ENCODE measurements around the gene CECR2.

Gene CECR2

DNA sequence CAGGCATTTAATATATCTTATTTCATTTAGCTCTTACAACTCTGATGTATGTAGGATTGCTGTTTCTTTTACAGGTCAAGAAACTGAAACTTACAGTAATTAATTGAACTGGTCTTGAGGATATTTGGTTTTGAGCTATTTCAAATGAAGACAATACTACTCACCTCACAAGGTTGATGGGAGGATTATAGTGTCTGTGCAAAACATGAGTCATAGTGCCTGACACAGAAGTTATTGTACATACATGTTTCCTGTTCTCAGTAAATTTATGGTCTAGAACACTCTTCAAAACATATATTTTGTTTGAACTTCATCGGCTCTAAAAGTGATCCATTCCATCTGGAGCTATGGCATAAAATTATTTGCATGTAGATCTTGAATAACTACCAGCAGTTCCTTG, 61.9 kb downstream of the CECR2 start:
- TF ChIP-seq TCF4 (CRISPR knock-in tag; IDR thresholded peaks at IDR 0.05; ENCODE audit: borderline replicate concordance) = no peak
- TF ChIP-seq TOX (CRISPR knock-in tag; IDR thresholded peaks at IDR 0.05; ENCODE audit: borderline replicate concordance) = no peak
- TF ChIP-seq ZNF8 (CRISPR knock-in tag; IDR thresholded peaks at IDR 0.05) = no peak
- TF ChIP-seq CSDC2 (CRISPR knock-in tag; IDR thresholded peaks at IDR 0.05) = no peak
- no peak for TF ChIP-seq GLIS3 (CRISPR knock-in tag; IDR thresholded peaks at IDR 0.05)
- TF ChIP-seq ISL1 (CRISPR knock-in tag; IDR thresholded peaks at IDR 0.05) = no peak
- TF ChIP-seq ZNF565 (CRISPR knock-in tag; conservative IDR thresholded peaks at IDR 0.05; ENCODE audit: low read depth) = no peak
- TF ChIP-seq ARNTL (CRISPR knock-in tag; IDR thresholded peaks at IDR 0.05; ENCODE audit: borderline replicate concordance, low read depth) = no peak
- TF ChIP-seq ZC3H10 (CRISPR knock-in tag; IDR thresholded peaks at IDR 0.05) = no peak
- TF ChIP-seq ZNF70 (CRISPR knock-in tag; IDR thresholded peaks at IDR 0.05) = no peak
- no peak for ATAC-seq

DNA sequence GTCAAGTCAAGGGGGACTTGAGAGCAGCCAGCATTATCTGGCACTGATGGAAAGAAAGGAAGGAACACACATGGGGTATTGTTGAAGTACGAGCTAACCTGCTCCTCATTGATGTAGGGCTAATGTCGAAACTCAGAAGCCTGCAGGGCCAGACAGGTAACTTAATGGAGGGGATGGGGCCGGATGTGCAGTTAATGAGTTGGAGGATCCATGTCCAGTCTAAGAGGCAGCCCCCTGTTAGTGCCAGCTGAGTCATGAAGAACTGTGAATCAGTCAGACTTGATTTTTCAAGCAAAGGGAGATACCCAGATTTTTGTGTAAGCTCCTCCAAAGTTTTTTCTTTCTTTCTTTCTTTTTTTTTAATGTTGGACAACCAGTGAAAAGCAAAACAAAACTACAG, 65.6 kb downstream of the CECR2 start:
- no peak for ATAC-seq
- TF ChIP-seq ESRRG (CRISPR knock-in tag; IDR thresholded peaks at IDR 0.05) (no peak), TOX (CRISPR knock-in tag; IDR thresholded peaks at IDR 0.05; ENCODE audit: borderline replicate concordance) (no peak), TCF4 (CRISPR knock-in tag; IDR thresholded peaks at IDR 0.05; ENCODE audit: borderline replicate concordance) (no peak), OSR1 (CRISPR knock-in tag; IDR thresholded peaks at IDR 0.05) (no peak), ISL1 (CRISPR knock-in tag; IDR thresholded peaks at IDR 0.05) (no peak), ZNF8 (CRISPR knock-in tag; IDR thresholded peaks at IDR 0.05) (no peak), ZC3H10 (CRISPR knock-in tag; IDR thresholded peaks at IDR 0.05) (no peak), GLIS3 (CRISPR knock-in tag; IDR thresholded peaks at IDR 0.05) (no peak), ARNTL (CRISPR knock-in tag; IDR thresholded peaks at IDR 0.05; ENCODE audit: borderline replicate concordance, low read depth) (no peak), ZFP3 (CRISPR knock-in tag; IDR thresholded peaks at IDR 0.05) (no peak), ZNF70 (CRISPR knock-in tag; IDR thresholded peaks at IDR 0.05) (no peak), SNAI2 (CRISPR knock-in tag; IDR thresholded peaks at IDR 0.05) (no peak), ZFP30 (CRISPR knock-in tag; IDR thresholded peaks at IDR 0.05) (no peak)
- TF ChIP-seq, protein P1, sequence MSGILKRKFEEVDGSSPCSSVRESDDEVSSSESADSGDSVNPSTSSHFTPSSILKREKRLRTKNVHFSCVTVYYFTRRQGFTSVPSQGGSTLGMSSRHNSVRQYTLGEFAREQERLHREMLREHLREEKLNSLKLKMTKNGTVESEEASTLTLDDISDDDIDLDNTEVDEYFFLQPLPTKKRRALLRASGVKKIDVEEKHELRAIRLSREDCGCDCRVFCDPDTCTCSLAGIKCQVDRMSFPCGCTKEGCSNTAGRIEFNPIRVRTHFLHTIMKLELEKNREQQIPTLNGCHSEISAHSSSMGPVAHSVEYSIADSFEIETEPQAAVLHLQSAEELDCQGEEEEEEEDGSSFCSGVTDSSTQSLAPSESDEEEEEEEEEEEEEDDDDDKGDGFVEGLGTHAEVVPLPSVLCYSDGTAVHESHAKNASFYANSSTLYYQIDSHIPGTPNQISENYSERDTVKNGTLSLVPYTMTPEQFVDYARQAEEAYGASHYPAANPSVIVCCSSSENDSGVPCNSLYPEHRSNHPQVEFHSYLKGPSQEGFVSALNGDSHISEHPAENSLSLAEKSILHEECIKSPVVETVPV (CRISPR knock-in tag; IDR thresholded peaks at IDR 0.05) = no peak
- TF ChIP-seq, protein P2, sequence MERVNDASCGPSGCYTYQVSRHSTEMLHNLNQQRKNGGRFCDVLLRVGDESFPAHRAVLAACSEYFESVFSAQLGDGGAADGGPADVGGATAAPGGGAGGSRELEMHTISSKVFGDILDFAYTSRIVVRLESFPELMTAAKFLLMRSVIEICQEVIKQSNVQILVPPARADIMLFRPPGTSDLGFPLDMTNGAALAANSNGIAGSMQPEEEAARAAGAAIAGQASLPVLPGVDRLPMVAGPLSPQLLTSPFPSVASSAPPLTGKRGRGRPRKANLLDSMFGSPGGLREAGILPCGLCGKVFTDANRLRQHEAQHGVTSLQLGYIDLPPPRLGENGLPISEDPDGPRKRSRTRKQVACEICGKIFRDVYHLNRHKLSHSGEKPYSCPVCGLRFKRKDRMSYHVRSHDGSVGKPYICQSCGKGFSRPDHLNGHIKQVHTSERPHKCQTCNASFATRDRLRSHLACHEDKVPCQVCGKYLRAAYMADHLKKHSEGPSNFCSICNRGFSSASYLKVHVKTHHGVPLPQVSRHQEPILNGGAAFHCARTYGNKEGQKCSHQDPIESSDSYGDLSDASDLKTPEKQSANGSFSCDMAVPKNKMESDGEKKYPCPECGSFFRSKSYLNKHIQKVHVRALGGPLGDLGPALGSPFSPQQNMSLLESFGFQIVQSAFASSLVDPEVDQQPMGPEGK (CRISPR knock-in tag; IDR thresholded peaks at IDR 0.05; ENCODE audit: borderline replicate concordance) = no peak
- TF ChIP-seq, protein P3, sequence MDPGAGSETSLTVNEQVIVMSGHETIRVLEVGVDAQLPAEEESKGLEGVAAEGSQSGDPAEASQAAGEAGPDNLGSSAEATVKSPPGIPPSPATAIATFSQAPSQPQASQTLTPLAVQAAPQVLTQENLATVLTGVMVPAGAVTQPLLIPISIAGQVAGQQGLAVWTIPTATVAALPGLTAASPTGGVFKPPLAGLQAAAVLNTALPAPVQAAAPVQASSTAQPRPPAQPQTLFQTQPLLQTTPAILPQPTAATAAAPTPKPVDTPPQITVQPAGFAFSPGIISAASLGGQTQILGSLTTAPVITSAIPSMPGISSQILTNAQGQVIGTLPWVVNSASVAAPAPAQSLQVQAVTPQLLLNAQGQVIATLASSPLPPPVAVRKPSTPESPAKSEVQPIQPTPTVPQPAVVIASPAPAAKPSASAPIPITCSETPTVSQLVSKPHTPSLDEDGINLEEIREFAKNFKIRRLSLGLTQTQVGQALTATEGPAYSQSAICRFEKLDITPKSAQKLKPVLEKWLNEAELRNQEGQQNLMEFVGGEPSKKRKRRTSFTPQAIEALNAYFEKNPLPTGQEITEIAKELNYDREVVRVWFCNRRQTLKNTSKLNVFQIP (CRISPR knock-in tag; IDR thresholded peaks at IDR 0.05; ENCODE audit: borderline replicate concordance, low read depth) = no peak
- TF ChIP-seq, protein P4, sequence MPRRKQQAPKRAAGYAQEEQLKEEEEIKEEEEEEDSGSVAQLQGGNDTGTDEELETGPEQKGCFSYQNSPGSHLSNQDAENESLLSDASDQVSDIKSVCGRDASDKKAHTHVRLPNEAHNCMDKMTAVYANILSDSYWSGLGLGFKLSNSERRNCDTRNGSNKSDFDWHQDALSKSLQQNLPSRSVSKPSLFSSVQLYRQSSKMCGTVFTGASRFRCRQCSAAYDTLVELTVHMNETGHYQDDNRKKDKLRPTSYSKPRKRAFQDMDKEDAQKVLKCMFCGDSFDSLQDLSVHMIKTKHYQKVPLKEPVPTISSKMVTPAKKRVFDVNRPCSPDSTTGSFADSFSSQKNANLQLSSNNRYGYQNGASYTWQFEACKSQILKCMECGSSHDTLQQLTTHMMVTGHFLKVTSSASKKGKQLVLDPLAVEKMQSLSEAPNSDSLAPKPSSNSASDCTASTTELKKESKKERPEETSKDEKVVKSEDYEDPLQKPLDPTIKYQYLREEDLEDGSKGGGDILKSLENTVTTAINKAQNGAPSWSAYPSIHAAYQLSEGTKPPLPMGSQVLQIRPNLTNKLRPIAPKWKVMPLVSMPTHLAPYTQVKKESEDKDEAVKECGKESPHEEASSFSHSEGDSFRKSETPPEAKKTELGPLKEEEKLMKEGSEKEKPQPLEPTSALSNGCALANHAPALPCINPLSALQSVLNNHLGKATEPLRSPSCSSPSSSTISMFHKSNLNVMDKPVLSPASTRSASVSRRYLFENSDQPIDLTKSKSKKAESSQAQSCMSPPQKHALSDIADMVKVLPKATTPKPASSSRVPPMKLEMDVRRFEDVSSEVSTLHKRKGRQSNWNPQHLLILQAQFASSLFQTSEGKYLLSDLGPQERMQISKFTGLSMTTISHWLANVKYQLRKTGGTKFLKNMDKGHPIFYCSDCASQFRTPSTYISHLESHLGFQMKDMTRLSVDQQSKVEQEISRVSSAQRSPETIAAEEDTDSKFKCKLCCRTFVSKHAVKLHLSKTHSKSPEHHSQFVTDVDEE (CRISPR knock-in tag; IDR thresholded peaks at IDR 0.05) = no peak
- TF ChIP-seq, protein P5, sequence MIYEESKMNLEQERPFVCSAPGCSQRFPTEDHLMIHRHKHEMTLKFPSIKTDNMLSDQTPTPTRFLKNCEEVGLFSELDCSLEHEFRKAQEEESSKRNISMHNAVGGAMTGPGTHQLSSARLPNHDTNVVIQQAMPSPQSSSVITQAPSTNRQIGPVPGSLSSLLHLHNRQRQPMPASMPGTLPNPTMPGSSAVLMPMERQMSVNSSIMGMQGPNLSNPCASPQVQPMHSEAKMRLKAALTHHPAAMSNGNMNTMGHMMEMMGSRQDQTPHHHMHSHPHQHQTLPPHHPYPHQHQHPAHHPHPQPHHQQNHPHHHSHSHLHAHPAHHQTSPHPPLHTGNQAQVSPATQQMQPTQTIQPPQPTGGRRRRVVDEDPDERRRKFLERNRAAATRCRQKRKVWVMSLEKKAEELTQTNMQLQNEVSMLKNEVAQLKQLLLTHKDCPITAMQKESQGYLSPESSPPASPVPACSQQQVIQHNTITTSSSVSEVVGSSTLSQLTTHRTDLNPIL (CRISPR knock-in tag; IDR thresholded peaks at IDR 0.05; ENCODE audit: low read depth) = no peak

DNA sequence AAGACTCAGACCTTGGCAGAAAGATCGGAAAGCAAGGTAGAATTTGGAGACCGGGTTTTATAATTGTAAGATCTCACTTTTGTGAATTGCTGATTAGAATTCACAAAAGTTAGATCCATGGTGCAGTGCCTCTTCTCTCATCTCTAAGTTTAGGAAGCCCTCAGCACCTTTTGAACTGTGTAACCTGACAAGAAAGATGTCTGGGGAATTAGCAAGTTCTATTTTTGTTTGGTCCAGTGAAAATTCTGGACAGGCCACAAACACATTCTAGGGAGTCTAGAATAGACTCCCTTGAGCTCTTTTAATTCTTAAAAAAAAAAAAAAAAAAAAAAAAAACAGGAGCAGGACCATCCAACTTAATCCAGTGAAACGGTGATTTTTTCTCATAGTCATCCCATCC, 66.1 kb downstream of the CECR2 start:
- ATAC-seq = no peak
- TF ChIP-seq PPARA (CRISPR knock-in tag; IDR thresholded peaks at IDR 0.05; ENCODE audit: borderline replicate concordance) = no peak
- TF ChIP-seq ZNF70 (CRISPR knock-in tag; IDR thresholded peaks at IDR 0.05) = no peak
- no peak for TF ChIP-seq ZFP3 (CRISPR knock-in tag; IDR thresholded peaks at IDR 0.05)
- no peak for TF ChIP-seq CSDC2 (CRISPR knock-in tag; IDR thresholded peaks at IDR 0.05)
- TF ChIP-seq, protein P3 (CRISPR knock-in tag; IDR thresholded peaks at IDR 0.05; ENCODE audit: borderline replicate concordance, low read depth) = no peak
- TF ChIP-seq TCF4 (CRISPR knock-in tag; IDR thresholded peaks at IDR 0.05; ENCODE audit: borderline replicate concordance) = no peak
- TF ChIP-seq, protein P5 (CRISPR knock-in tag; IDR thresholded peaks at IDR 0.05; ENCODE audit: low read depth) = no peak
- TF ChIP-seq ZFP30 (CRISPR knock-in tag; IDR thresholded peaks at IDR 0.05) = no peak
- TF ChIP-seq, protein P1 (CRISPR knock-in tag; IDR thresholded peaks at IDR 0.05) = no peak
- no peak for TF ChIP-seq OSR1 (CRISPR knock-in tag; IDR thresholded peaks at IDR 0.05)

Data from SK-N-SH treated with all-trans-retinoic acid at 6 μM for 48 hours (cell line).